GM23248 (cell line): ENCODE results near the gene SMCO4.

ENCODE experiments used
- EZH2 ChIP-seq: fragments of 200-600 bp; sonication (generic); IDR thresholded peaks from 2 replicates; pipeline ENCODE4 v1.6.1; 2018; ENCODE audit warnings: antibody characterized with exemption, mild to moderate bottlenecking; ENCODE audit not compliant: insufficient read depth, poor library complexity, severe bottlenecking
- EZH2phosphoT487 ChIP-seq: fragments of 200-600 bp; sonication (generic); IDR thresholded peaks from 2 replicates; pipeline ENCODE4 v1.6.1; 2018; ENCODE audit warnings: antibody characterized with exemption, moderate library complexity, mild to moderate bottlenecking, low read depth; ENCODE audit not compliant: insufficient read depth

- no peak for TF ChIP-seq EZH2
- no peak for TF ChIP-seq EZH2phosphoT487
Observed at GRCh38 chr11:93526641-93527583, 16.3 kb downstream of the SMCO4 start.
